ENCODE data around the gene LPCAT4. TPM values are rescaled to one million over a fixed set of nuclear protein-coding genes. Genes with fewer than 3 reads are reported as not detected.
"Not testable (repeated sequence)": the region's sequence is repeated elsewhere in the genome, so short reads cannot be mapped to it uniquely, and the experiment has no call there.

LPCAT4 gene
- total RNA-seq, 1 experiment from 2014 or later, result 46.8 TPM

DNA sequence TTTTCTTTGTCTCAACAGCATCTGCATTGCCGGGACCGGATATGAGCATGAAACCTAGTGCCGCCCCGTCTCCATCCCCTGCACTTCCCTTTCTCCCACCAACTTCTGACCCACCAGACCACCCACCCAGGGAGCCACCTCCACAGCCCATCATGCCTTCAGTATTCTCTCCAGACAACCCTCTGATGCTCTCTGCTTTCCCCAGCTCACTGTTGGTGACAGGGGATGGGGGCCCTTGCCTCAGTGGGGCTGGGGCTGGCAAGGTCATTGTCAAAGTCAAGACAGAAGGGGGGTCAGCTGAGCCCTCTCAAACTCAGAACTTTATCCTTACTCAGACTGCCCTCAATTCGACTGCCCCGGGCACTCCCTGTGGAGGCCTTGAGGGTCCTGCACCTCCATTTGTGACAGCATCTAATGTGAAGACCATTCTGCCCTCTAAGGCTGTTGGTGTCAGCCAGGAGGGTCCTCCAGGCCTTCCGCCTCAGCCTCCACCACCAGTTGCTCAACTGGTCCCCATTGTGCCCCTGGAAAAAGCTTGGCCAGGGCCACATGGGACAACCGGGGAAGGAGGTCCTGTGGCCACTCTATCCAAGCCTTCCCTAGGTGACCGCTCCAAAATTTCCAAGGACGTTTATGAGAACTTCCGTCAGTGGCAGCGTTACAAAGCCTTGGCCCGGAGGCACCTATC, 18.9 kb downstream of the LPCAT4 start:
- Histone ChIP-seq H3K4me2 (no peak overlapping the region), H3K4me3 (no peak overlapping the region), H3K79me2 (ENCODE audit: low read depth) (no peaks in the 10 kb centered on the region), H3F3A (ENCODE audit: insufficient read depth, low read depth) (no peaks in the 10 kb centered on the region), H3K27me3 (ENCODE audit: insufficient read depth, low read depth) (no peaks in the 10 kb centered on the region), H3K4me1 (replicated peaks; ENCODE audit: insufficient read depth) (no peaks in the 10 kb centered on the region), H3K9me3 (ENCODE audit: insufficient read depth, low read depth) (no peaks in the 10 kb centered on the region), H3K36me3 (ENCODE audit: low read depth) (no peaks in the 10 kb centered on the region), H2AFZ (no peak overlapping the region), H4K20me1 (ENCODE audit: insufficient read depth) (no peaks in the 10 kb centered on the region), H3K27ac (no peak overlapping the region), H3K9me2 (ENCODE audit: insufficient read depth) (no peaks in the 10 kb centered on the region)
- intact Hi-C loops (cut with micrococcal nuclease; ENCODE audit: unreplicated experiment), result no loop called here
- ChIA-PET POLR2A (ENCODE audit: unreplicated experiment) (no interaction called here), CTCF (no interaction called here)
- no peak for TF ChIP-seq EZH2 (IDR thresholded peaks at IDR 0.05; ENCODE audit: low read depth)
- TF ChIP-seq, protein P1, sequence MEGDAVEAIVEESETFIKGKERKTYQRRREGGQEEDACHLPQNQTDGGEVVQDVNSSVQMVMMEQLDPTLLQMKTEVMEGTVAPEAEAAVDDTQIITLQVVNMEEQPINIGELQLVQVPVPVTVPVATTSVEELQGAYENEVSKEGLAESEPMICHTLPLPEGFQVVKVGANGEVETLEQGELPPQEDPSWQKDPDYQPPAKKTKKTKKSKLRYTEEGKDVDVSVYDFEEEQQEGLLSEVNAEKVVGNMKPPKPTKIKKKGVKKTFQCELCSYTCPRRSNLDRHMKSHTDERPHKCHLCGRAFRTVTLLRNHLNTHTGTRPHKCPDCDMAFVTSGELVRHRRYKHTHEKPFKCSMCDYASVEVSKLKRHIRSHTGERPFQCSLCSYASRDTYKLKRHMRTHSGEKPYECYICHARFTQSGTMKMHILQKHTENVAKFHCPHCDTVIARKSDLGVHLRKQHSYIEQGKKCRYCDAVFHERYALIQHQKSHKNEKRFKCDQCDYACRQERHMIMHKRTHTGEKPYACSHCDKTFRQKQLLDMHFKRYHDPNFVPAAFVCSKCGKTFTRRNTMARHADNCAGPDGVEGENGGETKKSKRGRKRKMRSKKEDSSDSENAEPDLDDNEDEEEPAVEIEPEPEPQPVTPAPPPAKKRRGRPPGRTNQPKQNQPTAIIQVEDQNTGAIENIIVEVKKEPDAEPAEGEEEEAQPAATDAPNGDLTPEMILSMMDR (conservative IDR thresholded peaks at IDR 0.05), result no peak
- DNase-seq, result no peak
- BruUV-seq (replicated peaks), result no TSS peak

DNA sequence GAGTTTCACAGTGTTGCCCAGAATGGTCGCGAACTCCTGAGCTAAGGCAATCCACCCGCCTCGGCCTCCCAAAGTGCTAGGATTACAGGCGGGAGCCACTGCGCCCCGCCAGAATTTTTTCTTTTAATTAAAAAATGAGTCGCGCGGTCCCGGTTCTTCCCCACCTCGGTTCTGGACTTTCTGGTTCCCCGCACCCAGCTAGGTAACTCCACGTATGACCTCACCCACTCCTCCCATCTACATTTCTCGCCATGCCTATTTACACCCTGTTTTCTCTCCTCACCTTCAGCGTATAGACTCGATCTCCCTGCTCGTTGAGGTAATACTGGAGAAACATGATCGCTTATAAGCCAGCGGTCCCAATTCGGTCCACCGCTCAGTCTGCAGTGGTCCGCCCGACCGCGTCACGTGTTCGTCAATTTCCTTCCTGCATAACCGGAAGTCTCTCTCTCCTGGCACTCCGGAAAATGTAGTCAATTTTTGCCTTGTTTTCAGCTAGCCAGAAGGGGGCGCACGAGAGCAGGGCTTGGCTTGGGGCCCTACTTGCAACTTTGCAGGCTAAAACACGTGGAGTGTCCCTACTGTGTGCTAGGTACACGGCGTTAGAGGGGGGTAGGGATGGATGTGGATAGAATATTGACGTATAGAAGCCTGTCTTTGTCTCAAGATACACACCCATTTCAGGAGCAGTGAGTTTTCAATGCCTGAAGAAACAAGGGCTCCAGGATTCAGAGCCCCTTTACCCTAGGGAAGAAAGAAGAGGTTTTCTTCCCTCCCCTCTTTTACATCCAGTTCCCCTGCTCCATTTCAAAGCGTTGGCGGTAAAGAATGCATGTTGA, 24.0 kb downstream of the LPCAT4 start, which contains the start of the genes NOP10 and NUTM1:
Gene NOP10, minus strand, starts transcription at position 400 of the 839 bp plus-strand sequence. Its CDS starts 63 bp downstream, at position 337.
Gene NUTM1, plus strand, starts transcription at position 579 of the 839 bp plus-strand sequence. CDS start 382 bp downstream, outside the sequence.
- no peaks in the 10 kb centered on the region for H3K9me3 ChIP-seq (ENCODE audit: insufficient read depth, low read depth)
- H4K20me1 ChIP-seq (ENCODE audit: insufficient read depth), result no peaks in the 10 kb centered on the region
- peak within 1 kb of the TSS; percentile 83 for H3K4me3 ChIP-seq
- no TSS peak for BruUV-seq (replicated peaks)
- H3K9me2 ChIP-seq (ENCODE audit: insufficient read depth), result no peaks in the 10 kb centered on the region
- peaks cover 5% of the 10 kb centered on the region; the same call in 1 of the 2 replicates for H3K36me3 ChIP-seq (ENCODE audit: low read depth)
- peak within 1 kb of the TSS; percentile 73 for H3K4me2 ChIP-seq
- peak; percentile 79 to 86 for DNase-seq
- H2AFZ ChIP-seq, result peak within 1 kb of the TSS; percentile 87
- ChIA-PET POLR2A (ENCODE audit: unreplicated experiment) (interaction anchor here (0.5 kb wide), 1 partner anchor 584 kb away, joined by 4 read pairs; no protein-coding TSS in a partner anchor), CTCF (interaction anchor here (1.5 kb wide), 1 partner anchor 17 kb away, joined by 3 read pairs; no protein-coding TSS in a partner anchor)
- no peaks in the 10 kb centered on the region for H3K27me3 ChIP-seq (ENCODE audit: insufficient read depth, low read depth)
- peaks cover 21% of the 10 kb centered on the region for H3K79me2 ChIP-seq (ENCODE audit: low read depth)
- H3K4me1 ChIP-seq (replicated peaks; ENCODE audit: insufficient read depth), result peaks cover 11% of the 10 kb centered on the region; the same call in 1 of the 2 replicates
- H3K27ac ChIP-seq, result peak within 1 kb of the TSS; percentile 81
- peaks cover 17% of the 10 kb centered on the region for H3F3A ChIP-seq (ENCODE audit: insufficient read depth, low read depth)
- intact Hi-C loops (cut with micrococcal nuclease; ENCODE audit: unreplicated experiment), result loop anchor here (1.0 kb wide), 2 partner anchors 23 to 104 kb away; no protein-coding TSS in a partner anchor
- TF ChIP-seq EZH2 (IDR thresholded peaks at IDR 0.05; ENCODE audit: low read depth), result no peak
- TF ChIP-seq, protein P1 (conservative IDR thresholded peaks at IDR 0.05), result peak; percentile 93

DNA sequence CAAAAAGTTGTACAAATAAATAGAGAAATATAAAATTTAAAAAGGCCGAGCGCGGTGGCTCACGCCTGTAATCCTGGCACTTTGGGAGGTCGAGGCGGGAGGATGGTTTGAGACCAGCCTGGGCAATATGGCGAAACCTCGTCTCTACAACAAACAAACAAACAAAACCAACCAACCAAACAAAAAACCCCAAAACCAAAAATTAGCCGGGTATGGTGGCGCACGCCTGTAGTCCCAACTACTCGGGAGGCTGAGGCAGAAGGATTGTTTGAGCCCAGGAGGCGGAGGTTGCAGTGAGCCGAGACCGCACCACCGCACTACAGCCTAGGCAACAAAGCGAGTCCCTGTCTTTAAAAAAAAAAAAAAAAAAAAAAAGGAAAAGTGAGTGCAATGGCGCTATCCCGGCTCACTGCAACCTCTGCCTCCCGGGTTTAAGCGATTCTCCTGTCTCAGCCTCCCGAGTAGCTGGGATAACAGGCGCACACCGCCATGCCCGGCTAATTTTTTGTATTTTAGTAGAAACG, 24.7 kb downstream of the LPCAT4 start:
- H4K20me1 ChIP-seq (ENCODE audit: insufficient read depth); BruUV-seq (replicated peaks); H3K9me3 ChIP-seq (ENCODE audit: insufficient read depth, low read depth); H3K27me3 ChIP-seq (ENCODE audit: insufficient read depth, low read depth); DNase-seq; intact Hi-C loops (cut with micrococcal nuclease; ENCODE audit: unreplicated experiment); H3K36me3 ChIP-seq (ENCODE audit: low read depth); H3K9me2 ChIP-seq (ENCODE audit: insufficient read depth): not testable (repeated sequence)
- peaks cover 17% of the 10 kb centered on the region for H3F3A ChIP-seq (ENCODE audit: insufficient read depth, low read depth)
- POLR2A ChIA-PET (ENCODE audit: unreplicated experiment), result interaction anchor here (0.5 kb wide), 1 partner anchor 585 kb away, joined by 4 read pairs; no protein-coding TSS in a partner anchor
- H3K4me1 ChIP-seq (replicated peaks; ENCODE audit: insufficient read depth), result peaks cover 11% of the 10 kb centered on the region; the same call in 1 of the 2 replicates
- peak overlapping the region; percentile 83 for H3K4me3 ChIP-seq
- H3K4me2 ChIP-seq, result peak overlapping the region; percentile 73
- H2AFZ ChIP-seq, result peak overlapping the region; percentile 87
- peaks cover 21% of the 10 kb centered on the region for H3K79me2 ChIP-seq (ENCODE audit: low read depth)
- CTCF ChIA-PET, result interaction anchor here (1.5 kb wide), 1 partner anchor 18 kb away, joined by 3 read pairs; no protein-coding TSS in a partner anchor
- peak overlapping the region; percentile 81 for H3K27ac ChIP-seq
